Suppressor macrophage treated with lipopolysaccharide for 1 hour (primary cell): ENCODE data around the gene SEPTIN14.
A peak's percentile ranks its signal among the peaks of the same experiment; 100 is the strongest.
"Not testable (repeated sequence)": the region's sequence is repeated elsewhere in the genome, so short reads cannot be mapped to it uniquely, and the experiment has no call there.

Source experiments
- DNase-seq, 3 donors: peaks; one replicate each; pipeline ENCODE4 v3.0.0-alpha.2; 2020 to 2022

The SEPTIN14 gene

DNA sequence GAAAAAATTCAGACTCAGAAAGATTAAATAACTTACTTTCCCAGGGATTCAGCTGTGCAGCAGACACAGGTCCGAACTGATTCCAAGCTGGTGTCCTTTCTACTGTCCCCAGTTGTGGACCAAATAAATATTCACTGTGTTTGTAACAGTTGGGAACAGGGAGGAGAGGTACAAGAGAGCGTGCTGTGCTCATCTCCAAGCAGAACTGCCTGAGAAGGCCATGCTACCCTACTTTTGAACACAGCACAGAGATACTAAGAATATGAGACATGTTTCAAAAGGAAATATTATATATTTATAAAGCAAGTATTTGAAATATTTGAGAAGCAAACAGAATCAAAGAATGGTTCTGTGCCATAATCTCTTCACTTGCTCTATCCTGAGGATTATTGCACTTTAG, at the start of gene SEPTIN14:
Gene SEPTIN14, minus strand, starts transcription at position 101 of the 400 bp plus-strand sequence. CDS start 756 bp downstream, outside the sequence.
- DNase-seq = not testable (repeated sequence)

DNA sequence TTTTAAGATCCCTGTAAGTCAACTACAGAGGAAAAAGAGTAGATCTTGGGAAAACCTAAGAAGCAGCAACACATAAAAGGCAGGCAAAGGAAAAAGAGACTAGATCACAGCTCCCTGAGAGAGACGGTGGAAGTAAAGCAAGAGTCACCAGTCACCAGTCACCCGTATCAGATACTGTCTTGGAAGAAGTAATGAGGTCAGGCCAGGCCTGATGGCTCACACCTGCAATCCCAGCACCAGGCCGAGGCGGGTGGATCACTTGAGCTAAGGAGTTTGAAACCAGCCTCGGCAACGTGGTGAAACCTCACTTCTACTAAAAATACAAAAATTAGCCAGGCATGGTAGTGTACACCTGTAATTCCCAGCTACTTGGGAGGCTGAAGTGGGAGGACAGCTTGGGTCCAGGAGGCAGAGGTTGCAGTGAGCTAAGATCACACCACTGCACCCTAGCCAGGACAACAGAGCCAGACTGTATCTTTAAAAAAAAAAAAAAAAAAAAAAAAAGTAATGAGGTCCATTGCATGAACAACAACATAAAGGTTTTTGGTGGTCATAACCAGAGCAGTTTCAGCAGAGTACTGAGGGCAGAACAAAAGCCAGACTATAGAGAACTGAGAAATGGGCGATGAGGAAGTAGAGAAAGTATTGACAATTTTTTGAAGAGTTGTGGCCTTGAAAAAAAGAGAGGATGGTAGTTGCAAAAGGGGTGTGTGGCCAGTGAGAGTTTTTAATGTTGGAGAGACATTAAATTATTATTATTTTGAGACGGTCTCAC, 41.6 kb upstream of the SEPTIN14 start:
- no peak for DNase-seq

DNA sequence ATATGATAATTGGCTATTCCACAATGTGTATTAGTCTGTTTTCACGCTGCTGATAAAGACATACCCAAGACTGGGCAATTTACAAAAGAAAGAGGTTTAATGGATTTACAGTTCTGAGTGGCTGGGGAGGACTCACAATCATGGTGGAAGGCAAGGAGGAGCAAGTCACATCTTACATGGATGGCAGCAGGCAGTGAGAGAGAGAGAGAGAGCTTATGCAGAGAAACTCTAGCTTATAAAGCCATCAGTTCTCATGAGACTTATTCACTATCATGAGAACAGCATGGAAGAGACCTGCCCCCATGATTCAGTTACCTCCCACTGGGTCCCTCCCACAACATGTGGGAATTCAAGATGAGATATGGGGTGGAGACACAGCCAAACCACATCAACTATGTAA, 38.5 kb upstream of the SEPTIN14 start:
- not testable (repeated sequence) for DNase-seq

GRCh38 chr7:55898287-55898686, 35.7 kb upstream of the SEPTIN14 start:
- no peak for DNase-seq

GRCh38 chr7:55895021-55895420, 32.5 kb upstream of the SEPTIN14 start:
- no peak for DNase-seq

DNA sequence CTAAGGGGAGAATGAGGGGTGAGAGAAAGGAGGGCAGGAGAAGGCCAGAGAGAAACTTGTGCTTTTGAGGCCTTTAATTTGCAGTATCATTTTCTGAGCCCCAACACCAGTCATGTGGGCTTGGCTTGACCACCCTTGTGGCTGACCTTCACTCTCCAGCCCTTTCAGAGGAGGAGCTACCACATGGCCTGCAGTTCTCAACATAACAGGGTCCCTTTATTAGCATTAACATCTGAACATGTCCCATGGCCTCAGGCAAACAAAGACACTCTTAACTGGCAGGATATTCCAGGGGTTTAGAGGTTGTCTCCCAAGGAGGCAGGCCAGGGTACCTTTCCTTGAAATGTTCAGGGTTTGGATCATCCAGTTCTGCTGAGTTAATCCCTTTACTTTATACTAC, 31.4 kb upstream of the SEPTIN14 start:
- no peak for DNase-seq

DNA sequence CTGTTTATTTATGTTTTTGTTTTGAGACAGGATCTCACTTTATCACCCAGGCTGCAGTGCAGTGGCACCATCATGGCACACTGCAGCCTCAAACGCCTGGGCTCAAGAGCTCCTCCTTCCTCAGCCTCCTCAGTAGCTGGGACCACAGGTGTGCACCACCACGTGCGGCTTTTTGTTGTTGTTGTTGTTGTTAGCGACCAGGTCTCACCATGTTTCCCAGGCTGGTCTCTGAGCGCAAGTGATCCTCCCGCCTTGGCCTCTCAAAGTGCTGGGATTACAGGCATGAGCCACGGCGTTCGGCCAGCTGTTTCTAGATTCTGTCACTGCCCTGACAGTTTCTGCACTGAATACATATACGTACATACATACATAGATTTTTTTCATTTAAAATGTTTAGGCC, 25.8 kb upstream of the SEPTIN14 start:
- not testable (repeated sequence) for DNase-seq

GRCh38 chr7:55887821-55888247, 25.3 kb upstream of the SEPTIN14 start:
- peak in 1 of 3 donors; percentile 5 for DNase-seq

GRCh38 chr7:55884321-55884720, 21.8 kb upstream of the SEPTIN14 start:
- DNase-seq = no peak

DNA sequence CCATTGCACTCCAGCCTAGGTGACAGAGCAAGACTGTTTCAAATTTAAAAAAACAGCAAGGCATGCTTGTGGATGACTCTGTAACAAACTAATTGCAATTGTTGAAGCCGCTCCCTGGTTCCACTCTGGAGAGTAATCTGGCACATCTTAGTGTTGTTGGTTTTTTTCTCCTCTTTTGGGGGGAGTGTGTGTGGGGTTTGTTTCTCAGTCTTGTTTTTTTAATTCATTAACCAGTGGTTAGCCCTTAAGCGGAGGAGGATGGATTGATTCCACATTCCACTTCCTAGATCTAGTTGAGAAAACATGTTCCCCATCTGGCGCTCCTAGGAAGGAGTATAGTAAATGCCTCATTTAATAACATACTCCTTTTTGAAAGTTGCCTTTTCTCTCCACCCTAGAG, 16.1 kb upstream of the SEPTIN14 start:
- DNase-seq = no peak

GRCh38 chr7:55877308-55877707, 14.8 kb upstream of the SEPTIN14 start:
- DNase-seq = no peak

GRCh38 chr7:55873765-55874164, 11.2 kb upstream of the SEPTIN14 start:
- no peak for DNase-seq

- DNase-seq = no peak
These were observed 9.5 kb upstream of the SEPTIN14 start for GRCh38 chr7:55871932-55872485.

GRCh38 chr7:55868989-55869388, 6.4 kb upstream of the SEPTIN14 start:
- DNase-seq = not testable (repeated sequence)

GRCh38 chr7:55845164-55845563, 17.4 kb downstream of the SEPTIN14 start:
- DNase-seq = not testable (repeated sequence)

DNA sequence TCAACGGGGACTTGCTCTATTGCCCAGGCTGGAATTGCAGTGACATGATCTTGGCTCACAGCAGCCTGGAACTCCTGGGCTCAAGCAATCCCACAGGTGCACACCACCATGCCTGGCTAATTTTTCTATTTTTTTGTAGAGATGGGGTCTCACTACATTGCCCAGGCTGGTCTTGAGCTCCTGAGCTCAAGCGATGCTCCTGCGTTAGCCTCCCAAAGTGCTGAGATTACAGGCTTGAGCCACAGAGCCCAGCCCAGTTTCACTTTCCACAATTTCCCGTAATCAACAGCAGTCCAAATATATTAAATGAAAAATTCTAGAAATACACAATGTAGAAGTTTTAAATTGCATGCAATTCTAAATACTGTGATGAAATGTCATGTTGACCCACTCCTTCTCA, 24.0 kb downstream of the SEPTIN14 start:
- no peak for DNase-seq

DNA sequence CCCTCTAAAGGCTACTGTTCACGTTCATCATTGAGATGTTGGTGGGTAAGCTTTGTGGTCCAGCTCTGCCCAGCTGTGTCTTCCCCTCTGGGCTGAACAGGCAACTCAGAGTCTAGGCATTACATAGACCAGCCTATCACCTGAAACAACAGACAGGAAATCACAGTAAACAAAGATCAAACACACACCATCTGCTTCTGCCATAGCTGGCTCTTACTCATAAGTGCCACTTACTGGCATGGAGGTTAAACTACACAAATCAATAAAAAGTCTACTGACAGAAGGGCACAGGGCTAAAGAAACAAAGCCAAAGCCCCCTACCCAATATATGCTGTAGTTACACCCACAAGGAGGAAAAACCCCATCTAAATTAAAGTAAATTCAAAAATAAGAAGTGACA, 35.0 kb downstream of the SEPTIN14 start:
- DNase-seq = no peak

DNA sequence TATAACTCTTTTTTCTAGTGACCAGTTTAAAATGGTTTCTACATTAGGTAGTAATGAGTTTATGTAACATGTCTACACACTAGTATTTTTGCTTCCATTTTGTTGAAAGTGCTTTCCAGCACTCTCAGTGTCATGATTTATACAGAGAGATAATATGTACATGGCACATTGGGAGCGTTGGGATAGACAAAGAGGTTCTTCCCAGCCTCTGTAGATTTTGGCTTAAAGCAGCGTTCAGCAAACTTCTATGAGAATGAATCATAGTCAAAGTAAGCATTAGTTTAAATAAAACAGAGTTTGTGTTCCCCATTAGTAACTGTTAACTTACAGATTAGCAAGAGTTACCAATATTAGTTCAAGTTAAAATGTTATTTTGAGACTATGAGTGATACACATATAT, 43.9 kb downstream of the SEPTIN14 start:
- no peak for DNase-seq

DNA sequence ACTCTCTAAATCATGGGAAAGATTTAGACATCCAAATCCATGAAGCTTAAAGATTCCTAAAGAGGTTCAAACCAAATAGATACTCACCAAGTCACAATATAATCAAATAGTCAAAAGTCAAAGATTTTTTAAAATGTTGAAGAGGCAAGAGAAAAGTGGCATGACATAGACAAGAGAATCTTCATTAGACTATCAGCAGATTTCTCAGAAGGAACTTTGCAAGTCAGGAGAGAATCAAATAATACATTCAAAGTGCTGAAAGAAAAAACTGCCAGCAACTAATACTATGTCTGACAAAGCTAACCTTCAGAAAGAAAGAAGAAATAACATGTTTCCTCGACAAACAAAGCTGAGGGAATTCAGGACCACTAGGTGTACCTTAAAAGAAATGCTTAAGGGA, 65.3 kb downstream of the SEPTIN14 start:
- not testable (repeated sequence) for DNase-seq

DNA sequence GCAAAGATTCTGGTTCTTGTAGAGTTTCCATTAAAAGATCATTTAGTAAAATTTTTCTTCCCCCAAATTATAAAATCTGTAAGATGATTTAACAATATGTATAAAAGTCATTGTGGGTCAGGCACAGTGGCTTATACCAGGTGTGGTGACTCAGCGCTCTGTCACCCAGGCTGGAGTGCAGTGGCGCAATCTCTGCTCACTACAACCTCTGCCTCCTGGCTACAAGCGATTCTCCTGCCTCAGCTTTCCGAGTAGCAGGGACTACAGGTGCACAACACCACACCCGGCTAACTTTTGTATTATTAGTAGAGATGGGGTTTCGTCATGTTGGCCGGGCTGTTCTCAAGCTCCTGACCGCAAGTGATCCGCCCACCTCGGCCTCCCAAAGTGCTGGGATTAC, 68.0 kb downstream of the SEPTIN14 start:
- DNase-seq = no peak

GRCh38 chr7:55792048-55792447, 70.5 kb downstream of the SEPTIN14 start:
- DNase-seq = no peak

GRCh38 chr7:55787796-55788195, 74.8 kb downstream of the SEPTIN14 start:
- no peak for DNase-seq

DNA sequence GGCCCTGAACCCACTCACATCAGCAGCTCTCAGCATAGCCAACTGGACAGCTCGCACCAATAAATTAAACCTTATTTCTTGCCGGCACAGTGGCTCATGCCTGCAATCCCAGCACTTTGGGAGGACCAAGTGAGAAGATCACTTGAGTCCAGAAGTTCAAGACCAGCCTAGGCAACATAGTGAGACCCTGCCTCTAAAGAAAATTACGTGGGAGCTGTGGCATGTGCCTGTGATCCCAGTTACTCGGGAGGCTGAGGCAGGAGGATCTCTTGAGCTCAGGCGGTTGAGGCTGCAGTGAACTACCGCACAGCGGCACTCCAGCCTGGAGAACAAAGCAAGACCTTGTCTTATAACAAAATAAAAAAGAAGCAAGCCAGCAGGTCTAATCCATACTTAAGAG, 75.7 kb downstream of the SEPTIN14 start:
- DNase-seq = no peak

- DNase-seq = not testable (repeated sequence)
These were observed 77.1 kb downstream of the SEPTIN14 start for GRCh38 chr7:55785444-55785843.

DNA sequence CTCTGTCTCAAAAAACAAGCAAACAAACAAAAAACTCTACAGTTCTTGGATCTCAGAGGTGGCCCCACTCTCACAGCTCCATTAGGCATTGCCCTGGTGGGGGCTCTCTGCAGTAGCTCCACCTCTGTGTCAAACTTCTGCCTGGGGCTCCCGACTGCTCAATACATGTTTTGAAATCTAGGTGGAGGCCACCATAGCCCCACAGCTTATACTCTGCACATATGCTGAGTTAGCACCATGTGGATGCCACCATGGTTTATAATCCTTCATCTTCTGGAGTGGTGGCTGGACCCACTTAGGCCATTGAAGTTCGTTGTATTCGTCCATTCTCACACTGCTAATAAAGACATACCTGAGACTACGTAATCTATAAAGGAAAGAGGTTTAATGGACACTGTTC, 78.4 kb downstream of the SEPTIN14 start:
- DNase-seq = no peak
